ENCODE measurements around the gene MTUS2. TPM values are rescaled to one million over a fixed set of nuclear protein-coding genes. Genes with fewer than 3 reads are reported as not detected.

Gene MTUS2
- total RNA-seq, 1 experiment from 2014 or later, result 0.35 TPM

DNA sequence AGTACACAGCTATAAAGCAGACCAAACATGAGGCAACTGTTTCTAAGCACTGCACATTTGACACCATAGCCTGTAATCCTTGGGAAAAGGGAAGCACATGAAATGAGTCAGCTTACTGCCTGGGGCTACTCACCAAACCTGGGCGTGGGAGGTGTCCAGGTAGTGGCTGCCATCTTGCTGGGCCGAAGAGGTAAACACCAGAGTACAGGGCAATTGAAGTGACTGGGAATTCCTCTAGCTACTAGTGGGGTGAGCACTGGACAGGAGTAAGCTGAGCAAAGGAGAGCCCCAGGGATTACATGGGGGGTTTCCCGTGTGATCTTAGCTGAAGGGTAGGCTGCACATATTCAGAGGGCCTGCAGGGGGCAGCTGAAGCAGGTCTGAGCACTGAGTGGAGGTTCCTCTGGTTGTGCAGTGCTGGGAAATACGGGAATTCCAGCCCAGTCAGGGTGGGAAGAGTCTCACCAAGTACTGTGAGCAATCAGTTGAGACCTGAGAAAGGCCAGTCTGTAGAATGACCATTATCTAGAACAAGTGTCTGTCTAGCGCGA, 634.9 kb downstream of the MTUS2 start:
- Histone ChIP-seq H3T11ph (ENCODE audit: low read length) (no peak overlapping the region), H3K23ac (ENCODE audit: insufficient read length, low read depth, low read length) (no peak overlapping the region), H3K4me2 (ENCODE audit: insufficient read depth, insufficient read length, low read length) (no peak overlapping the region), H2BK15ac (ENCODE audit: low read depth, low read length) (no peak overlapping the region), H3K4ac (ENCODE audit: low read depth, low read length) (no peak overlapping the region), H3K23me2 (ENCODE audit: insufficient read length, low read depth, low read length, poor library complexity, severe bottlenecking) (no peaks in the 10 kb centered on the region), H4K5ac (ENCODE audit: insufficient read length, low read depth, low read length) (no peak overlapping the region), H3K79me1 (ENCODE audit: insufficient read depth, low read depth, low read length, poor library complexity, severe bottlenecking) (no peaks in the 10 kb centered on the region), H2BK120ac (ENCODE audit: low read depth, low read length, poor library complexity, severe bottlenecking) (no peak overlapping the region), H3K56ac (ENCODE audit: insufficient read length, low read depth, low read length) (no peak overlapping the region), H2BK20ac (ENCODE audit: low read depth, low read length, poor library complexity, severe bottlenecking) (no peak overlapping the region), H4K91ac (ENCODE audit: insufficient read length, low read depth, low read length) (no peak overlapping the region), H2BK5ac (ENCODE audit: insufficient read length, low read length) (no peak overlapping the region), H4K20me1 (ENCODE audit: control insufficient read depth, insufficient read depth, insufficient read length) (no peaks in the 10 kb centered on the region), H4K8ac (replicated peaks; ENCODE audit: insufficient read length, low read depth, low read length) (no peak overlapping the region), H3K4me1 (ENCODE audit: insufficient read depth, low read length) (no peaks in the 10 kb centered on the region; the same call in 1 of the 2 replicates), H3K79me2 (ENCODE audit: insufficient read depth, low read length) (no peaks in the 10 kb centered on the region), H3K18ac (ENCODE audit: insufficient read length, low read depth, low read length) (no peak overlapping the region), H3K14ac (ENCODE audit: insufficient read depth, low read length) (no peak overlapping the region), H3K27me3 (ENCODE audit: insufficient read depth, low read length) (no peaks in the 10 kb centered on the region), H2AFZ (ENCODE audit: low read length) (no peak overlapping the region), H3K9me3 (ENCODE audit: control insufficient read depth, low read depth, low read length) (no peaks in the 10 kb centered on the region), H3K27ac (ENCODE audit: insufficient read length, low read depth, low read length) (no peak overlapping the region), H2AK5ac (ENCODE audit: insufficient read length, low read length) (no peak overlapping the region), H2BK12ac (ENCODE audit: insufficient read length, low read depth, low read length) (no peak overlapping the region), H3K9ac (ENCODE audit: extremely low read depth, insufficient read length, low read length) (no peak overlapping the region)
- H3K9me3 Mint-ChIP-seq, result peaks cover 2 to 7% of the 10 kb centered on the region in 2 experiments; a peak in 3 of 5 replicates
- H3K36me3 Mint-ChIP-seq (ENCODE audit: insufficient read depth in 1 of 3, low read depth in 3 of 3), result peaks cover 0 to 8% (median 0%) of the 10 kb centered on the region in 3 experiments; a peak in 1 of 7 replicates
- no peak overlapping the region for H3K27ac Mint-ChIP-seq
- no peaks in the 10 kb centered on the region for H3K27me3 Mint-ChIP-seq (ENCODE audit: low read depth)
- peaks cover 10 to 12% of the 10 kb centered on the region in 2 experiments for H3K4me1 Mint-ChIP-seq
- TF ChIP-seq CTCF (conservative IDR thresholded peaks at IDR 0.05), result peak; percentile 68
- peak; percentile 62 for DNase-seq
- H3K4me3 Mint-ChIP-seq, result no peak overlapping the region
- no CpG with 5 or more reads among the region's 6 CpGs for WGBS (ENCODE audit: extremely low coverage, insufficient read length, low lambda C conversion rate)

Data from H9 (cell line).